Measurements from ENCODE around the gene MRPL41.
A peak's percentile ranks its signal among the peaks of the same experiment; 100 is the strongest.
"Not testable (repeated sequence)": the region's sequence is repeated elsewhere in the genome, so short reads cannot be mapped to it uniquely, and the experiment has no call there.

MRPL41 gene
- 12.3 to 43.5 (median 23.6) reads per million in 17 experiments for total RNA-seq

DNA sequence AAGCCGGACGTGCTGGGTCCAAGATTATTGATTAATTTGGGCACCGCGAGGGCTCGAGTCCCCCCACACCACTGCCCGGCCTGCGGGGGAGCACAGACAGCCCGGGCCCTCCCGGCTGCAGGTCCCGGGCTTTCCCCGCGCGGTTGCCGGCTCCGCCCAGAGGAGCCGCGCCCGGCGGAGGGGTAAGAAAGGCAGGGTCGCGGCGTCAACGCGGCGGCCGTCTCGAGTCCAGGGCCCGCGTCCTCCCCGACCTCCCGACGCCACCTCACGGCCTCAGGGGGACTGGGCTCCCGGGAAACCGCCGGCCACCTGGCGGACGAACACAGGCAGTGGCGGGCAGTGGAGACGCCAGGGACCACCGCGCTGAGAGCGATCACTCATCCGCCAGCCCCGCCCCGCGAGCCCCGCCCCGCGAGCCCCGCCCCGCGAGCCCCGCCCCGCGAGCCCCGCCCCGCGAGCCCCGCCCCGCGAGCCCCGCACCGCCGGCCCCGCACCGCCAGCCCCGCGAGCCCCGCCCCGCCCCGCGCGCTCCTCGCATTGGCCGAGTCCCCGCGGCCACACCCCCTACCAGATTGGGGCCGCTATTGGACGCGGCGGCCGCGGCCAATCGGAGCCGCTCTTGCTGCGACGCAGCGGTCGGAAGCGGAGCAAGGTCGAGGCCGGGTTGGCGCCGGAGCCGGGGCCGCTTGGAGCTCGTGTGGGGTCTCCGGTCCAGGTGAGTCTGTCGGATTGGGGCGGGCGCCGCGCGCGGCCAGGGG, at the start of gene MRPL41:
Gene MRPL41 (plus strand): TSS at position 616 of the 758 bp plus-strand sequence. CDS start 203 bp downstream, outside the sequence.
- DNase-seq: peak; percentile 93 to 99 (median 95)

GRCh38 chr9:137502008-137502911, 49.4 kb upstream of the MRPL41 start:
- no peak for DNase-seq

GRCh38 chr9:137504432-137504777, 47.3 kb upstream of the MRPL41 start:
- DNase-seq: no peak

DNA sequence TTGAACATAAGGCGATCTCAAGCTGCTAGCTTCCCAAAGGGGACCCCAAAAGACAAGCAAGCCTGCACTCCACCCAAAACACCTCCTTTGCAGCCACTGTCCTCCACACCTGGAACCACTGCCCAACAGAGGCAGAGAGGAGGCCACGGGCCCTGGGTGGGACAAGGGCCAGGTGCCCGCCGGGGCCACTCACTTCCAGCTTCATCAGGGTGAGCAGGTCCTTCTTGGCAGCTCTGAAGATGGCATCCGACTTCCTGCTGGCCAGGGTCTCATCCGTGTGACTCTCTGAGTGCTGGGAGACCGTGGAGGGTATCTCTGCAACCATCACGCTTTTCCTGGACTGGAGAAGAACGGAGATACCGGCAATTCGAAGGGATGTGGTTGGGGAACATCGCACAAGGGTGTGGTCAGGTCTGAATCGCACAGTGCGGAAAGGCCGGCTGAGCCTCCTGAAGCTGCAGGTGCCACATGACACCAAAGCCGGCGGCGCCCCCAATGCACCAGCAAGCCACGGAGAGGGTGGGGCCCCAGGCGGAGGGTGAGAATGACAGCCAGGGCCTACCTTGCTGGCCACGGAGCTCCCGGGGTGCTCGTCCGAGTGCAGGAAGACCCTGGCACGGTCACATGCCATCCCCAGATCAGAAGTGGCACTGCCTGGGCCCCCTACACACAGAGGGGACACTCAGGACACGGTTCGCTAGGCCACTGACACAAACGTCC, 46.1 kb upstream of the MRPL41 start:
- DNase-seq: no peak

GRCh38 chr9:137506274-137506673, 45.4 kb upstream of the MRPL41 start:
- peak in 1 of 4 experiments; percentile 1 for DNase-seq

DNA sequence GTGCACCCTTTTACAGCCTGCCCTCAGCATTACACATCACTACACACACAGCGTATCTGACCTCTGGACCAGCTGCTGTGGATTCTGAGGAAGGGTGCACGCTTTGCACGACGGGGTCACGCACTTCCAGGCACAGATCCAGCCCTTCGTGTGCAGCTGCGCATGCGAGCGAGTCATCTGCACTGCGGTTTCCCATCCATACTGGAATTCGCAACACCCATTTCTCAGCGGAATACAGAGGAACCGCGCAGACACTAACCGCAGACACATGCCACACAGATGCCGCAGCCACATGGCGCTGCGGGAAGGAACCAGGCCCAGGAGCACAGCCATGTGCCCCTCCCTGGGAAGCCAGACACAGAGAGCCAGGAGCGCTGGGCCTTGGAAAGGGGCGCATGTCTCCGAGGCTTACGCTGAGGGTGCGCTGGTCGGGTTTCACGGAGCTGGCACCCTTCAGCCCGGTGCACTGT, 44.9 kb upstream of the MRPL41 start:
- DNase-seq: no peak

DNA sequence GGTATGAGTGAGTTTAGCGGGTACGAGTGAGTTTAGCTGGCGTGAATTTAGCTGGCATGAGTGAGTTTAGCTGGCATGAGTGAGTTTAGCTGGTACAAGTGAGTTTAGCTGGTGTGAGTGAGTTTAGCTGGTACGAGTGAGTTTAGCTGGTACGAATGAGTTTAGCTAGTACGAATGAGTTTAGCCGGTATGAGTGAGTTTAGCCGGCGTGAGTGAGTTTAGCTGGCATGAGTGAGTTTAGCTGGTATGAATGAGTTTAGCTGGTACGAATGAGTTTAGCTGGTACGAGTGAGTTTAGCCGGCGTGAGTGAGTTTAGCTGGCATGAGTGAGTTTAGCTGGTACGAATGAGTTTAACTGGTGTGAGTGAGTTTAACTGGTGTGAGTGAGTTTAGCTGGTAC, 42.5 kb upstream of the MRPL41 start:
- no peak for DNase-seq

GRCh38 chr9:137511126-137511525, 40.6 kb upstream of the MRPL41 start:
- not testable (repeated sequence) for DNase-seq

DNA sequence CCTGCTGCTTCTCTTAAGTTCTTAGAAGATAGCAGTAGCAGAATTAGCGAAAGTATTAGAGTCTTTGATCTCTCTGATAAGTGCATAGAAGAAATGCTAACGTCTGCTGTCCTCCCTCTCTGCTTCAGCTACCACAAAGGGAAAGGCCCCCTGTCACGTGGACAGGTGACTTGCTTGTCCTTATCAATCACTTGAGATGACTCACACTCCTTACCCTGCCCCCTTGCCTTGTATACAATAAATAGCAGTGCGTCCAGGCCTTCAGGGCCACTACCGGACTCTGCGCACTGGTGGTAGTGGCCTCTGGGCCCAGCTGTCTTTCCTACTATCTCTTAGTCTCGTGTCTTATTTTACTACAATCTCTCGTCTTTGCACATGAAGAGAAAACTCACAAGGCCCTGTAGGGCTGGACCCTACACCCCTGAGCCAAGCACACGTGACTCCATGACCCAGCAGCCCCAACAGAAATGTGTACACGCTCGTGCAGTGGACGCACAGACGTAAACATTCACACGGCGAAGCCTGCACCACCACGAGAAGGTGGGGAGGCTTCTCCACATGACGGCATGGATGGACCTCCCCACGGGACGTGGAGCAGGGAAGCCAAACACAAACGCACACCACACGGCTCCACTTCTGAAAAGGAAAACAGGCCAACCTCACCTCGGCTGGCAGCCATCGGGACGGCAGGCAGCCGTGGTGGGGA, 39.8 kb upstream of the MRPL41 start:
- DNase-seq: no peak

DNA sequence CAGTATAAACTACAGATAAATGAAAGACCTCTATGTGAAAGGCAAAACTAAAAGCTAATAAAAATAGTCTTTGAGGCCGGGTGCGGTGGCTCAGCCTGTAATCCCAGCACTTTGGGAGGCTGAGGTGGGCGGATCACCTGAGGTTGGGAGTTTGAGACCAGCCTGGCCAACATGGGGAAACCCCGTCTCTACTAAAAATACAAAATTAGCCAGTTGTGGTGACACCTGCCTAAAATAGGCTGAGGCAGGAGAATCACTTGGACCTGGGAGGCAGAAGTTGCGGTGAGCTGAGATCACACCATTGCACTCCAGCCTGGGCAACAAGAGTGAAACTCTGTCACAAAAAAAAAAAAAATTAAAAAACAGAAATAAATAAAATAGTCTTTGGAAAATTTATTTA, 38.5 kb upstream of the MRPL41 start:
- not testable (repeated sequence) for DNase-seq

DNA sequence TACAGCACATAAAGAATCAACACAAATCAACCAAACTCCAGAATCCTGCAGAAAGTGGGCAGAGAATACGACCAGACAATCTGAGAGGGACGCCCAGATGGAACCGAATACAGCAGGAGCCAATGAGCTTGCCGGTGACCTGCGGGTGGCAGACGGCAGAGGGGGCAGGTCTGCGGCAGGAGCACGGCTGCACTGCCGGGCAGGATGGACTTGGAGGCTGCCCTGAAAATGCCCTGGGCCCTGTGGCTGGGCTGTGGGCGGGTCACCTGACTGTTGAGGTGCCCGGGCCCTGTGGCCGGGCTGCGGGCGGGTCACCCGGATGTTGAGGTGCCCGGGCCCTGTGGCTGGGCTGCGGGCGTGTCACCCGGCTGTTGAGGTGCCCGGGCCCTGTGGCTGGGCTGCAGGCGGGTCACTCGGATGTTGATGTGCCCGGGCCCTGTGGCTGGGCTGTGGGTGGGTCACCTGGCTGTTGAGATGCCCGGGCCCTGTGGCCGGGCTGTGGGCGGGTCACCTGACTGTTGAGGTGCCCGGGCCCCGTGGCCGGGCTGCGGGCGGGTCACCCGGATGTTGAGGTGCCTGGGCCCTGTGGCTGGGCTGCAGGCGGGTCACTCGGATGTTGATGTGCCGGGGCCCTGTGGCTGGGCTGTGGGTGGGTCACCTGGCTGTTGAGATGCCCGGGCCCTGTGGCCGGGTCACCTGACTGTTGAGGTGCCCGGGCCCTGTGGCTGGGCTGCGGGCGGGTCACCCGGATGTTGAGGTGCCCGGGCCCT, 37.7 kb upstream of the MRPL41 start:
- not testable (repeated sequence) for DNase-seq

DNA sequence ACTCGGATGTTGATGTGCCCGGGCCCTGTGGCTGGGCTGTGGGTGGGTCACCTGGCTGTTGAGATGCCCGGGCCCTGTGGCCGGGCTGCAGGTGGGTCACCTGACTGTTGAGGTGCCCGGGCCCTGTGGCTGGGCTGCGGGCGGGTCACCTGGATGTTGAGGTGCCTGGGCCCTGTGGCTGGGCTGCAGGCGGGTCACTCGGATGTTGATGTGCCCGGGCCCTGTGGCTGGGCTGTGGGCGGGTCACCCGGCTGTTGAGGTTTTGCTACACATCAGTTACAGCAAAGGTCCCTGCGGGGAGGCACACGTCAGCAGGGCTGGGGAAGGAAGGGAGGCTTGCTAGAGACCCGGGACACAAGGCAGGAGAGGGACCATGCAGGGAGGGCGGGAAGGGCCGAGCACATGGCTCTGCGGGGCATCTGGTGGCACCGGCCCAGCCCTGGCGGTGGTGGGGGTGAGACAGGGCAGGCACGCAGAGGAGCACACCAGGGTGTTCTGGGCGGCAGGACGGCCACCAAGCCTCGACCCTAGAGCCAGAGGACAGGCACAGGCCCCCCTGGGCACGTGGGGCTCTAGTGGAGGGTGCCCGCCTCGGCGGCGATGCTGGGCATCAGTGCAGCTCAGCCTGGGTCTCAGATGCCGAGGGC, 36.9 kb upstream of the MRPL41 start:
- DNase-seq: no peak

GRCh38 chr9:137515338-137515724, 36.3 kb upstream of the MRPL41 start:
- DNase-seq: no peak

DNA sequence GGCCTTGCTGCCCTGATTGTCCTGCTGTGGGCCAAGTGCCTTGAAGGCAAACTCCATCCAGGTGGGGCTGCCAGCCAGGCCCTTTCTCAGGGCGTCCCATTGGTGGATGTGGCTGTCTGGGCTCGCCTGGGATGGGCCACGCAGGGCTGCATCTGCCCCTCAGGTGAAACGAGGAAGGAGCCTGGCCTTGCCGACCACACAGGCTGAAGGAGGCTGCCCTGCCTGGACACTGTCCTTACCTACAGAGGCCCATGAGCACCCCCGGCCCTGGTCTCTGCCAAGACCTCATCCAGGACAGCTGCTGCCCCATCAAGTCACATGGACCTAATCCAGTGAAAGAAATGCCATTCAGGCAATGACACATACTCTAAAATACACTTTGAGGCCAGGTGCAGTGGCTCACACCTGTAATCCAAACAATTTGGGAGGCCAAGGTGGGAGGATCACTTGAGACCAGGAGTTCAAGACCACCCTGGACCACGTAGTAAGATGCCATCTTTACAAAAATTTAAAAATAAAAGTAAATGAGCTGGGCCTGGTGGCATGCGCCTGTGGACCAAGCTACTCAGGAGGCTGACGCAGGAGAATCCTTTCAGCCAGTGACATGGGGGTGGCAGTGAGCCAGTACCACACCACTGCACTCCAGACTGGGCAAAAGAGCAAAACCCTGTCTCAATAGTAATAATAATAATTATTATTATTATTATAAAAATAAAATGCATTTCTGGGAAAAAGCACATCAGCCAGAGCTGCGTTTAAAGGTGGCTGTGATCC, 35.3 kb upstream of the MRPL41 start:
- DNase-seq: no peak

DNA sequence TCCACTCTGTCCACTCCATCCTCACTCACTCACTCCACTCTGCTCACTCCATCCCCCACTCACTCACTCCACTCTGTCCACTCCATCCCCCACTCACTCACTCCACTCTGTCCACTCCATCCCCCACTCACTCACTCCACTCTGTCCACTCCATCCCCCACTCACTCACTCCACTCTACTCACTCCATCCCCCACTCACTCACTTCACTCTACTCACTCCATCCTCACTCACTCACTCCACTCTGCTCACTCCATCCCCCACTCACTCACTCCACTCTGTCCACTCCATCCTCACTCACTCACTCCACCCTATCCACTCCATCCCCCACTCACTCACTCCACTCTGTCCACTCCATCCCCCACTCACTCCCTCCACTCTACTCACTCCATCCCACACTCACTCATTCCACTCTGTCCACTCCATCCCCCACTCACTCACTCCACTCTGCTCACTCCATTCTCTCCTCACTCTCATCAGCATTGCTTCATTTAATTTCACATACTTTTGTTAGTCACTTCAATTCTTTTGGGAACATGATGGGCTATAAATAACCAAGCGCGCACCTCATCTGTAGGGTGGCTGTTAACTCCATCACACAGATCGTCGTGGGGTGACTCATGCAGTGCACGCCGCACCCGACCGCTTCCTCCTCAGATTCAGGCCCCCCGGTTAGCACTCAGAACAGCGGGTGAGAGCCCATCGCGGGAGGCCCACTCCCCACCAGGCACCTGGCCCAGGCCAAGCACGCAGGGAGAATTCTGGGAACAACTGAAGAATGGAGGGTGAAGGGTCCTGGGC, 32.8 kb upstream of the MRPL41 start:
- not testable (repeated sequence) for DNase-seq

- DNase-seq: no peak
These were observed 32.1 kb upstream of the MRPL41 start for GRCh38 chr9:137519553-137519952.

DNA sequence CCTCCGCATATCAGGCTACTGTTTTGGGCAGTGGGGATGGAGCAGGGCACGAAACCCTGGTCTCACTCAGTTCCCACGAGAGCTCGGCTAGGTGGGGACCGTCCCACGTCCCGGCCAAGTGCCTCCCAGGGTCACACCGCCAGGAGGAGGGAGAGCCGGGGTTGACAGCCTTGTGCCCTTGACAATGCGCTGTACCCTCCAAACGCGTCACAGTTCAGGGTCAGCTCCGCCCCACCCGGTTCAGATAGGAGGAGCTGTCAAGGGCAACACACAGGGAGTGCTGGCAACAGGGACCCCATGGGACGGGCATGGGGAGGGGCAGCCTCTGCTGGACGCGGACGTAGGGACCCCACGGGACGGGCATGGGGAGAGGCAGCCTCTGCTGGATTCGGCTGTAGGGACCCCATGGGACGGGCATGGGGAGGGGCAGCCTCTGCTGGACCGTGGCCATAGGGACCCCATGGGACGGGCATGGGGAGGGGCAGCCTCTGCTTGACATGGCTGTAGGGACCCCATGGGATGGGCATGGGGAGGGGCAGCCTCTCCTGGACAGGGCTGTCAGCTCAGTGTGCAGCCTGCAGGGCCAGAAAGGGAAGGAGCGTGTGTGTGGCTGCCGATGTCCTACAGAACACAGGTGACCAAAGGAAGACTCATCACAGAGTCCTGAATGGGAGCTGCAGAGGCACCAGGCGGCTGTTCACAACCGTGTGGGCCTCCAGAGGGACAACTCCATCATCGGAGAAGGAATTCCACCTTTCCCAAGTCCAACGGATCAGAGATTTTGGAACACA, 30.9 kb upstream of the MRPL41 start:
- no peak for DNase-seq

GRCh38 chr9:137521405-137521985, 30.2 kb upstream of the MRPL41 start:
- DNase-seq: no peak
